HG02623 (cell line): ENCODE data around the gene KIF6.

Experiments
- ATAC-seq: cut with Tn5 transposase; IDR thresholded peaks from one replicate; pipeline ENCODE4 v1.9.1; 2021; ENCODE audit warnings: moderate library complexity; ENCODE audit not compliant: unreplicated experiment

KIF6 gene

GRCh38 chr6:39558591-39559190 is 166.5 kb downstream of the KIF6 start:
- no peak for ATAC-seq

- no peak for ATAC-seq
These were observed 167.1 kb downstream of the KIF6 start for GRCh38 chr6:39558079-39558478.

- no peak for ATAC-seq
These were observed 170.1 kb downstream of the KIF6 start for GRCh38 chr6:39555136-39555535.

- no peak for ATAC-seq
These were observed 171.1 kb downstream of the KIF6 start for GRCh38 chr6:39553860-39554802.

- no peak for ATAC-seq
These were observed 172.2 kb downstream of the KIF6 start for GRCh38 chr6:39553029-39553428.

- no peak for ATAC-seq
These were observed 175.0 kb downstream of the KIF6 start for GRCh38 chr6:39550191-39550590.

- no peak for ATAC-seq
These were observed 178.5 kb downstream of the KIF6 start for GRCh38 chr6:39546731-39547130.

GRCh38 chr6:39543950-39544349 is 181.3 kb downstream of the KIF6 start:
- no peak for ATAC-seq

GRCh38 chr6:39543095-39543494 is 182.1 kb downstream of the KIF6 start:
- no peak for ATAC-seq

GRCh38 chr6:39540454-39540853 is 184.8 kb downstream of the KIF6 start:
- no peak for ATAC-seq

GRCh38 chr6:39530201-39530759 is 194.9 kb downstream of the KIF6 start:
- peak; percentile 98 for ATAC-seq

GRCh38 chr6:39527792-39528564 is 197.2 kb downstream of the KIF6 start:
- ATAC-seq = no peak

- ATAC-seq = no peak
These were observed 201.2 kb downstream of the KIF6 start for GRCh38 chr6:39524007-39524406.

- no peak for ATAC-seq
These were observed 203.2 kb downstream of the KIF6 start for GRCh38 chr6:39521958-39522357.

GRCh38 chr6:39520916-39521315 is 204.3 kb downstream of the KIF6 start:
- no peak for ATAC-seq

- no peak for ATAC-seq
These were observed 204.8 kb downstream of the KIF6 start for GRCh38 chr6:39520411-39520810.

GRCh38 chr6:39518221-39518620 is 207.0 kb downstream of the KIF6 start:
- no peak for ATAC-seq

GRCh38 chr6:39517756-39518155 is 207.5 kb downstream of the KIF6 start:
- ATAC-seq = no peak

GRCh38 chr6:39516471-39516870 is 208.7 kb downstream of the KIF6 start:
- no peak for ATAC-seq

- ATAC-seq = no peak
These were observed 209.7 kb downstream of the KIF6 start for GRCh38 chr6:39515471-39515870.

GRCh38 chr6:39515006-39515405 is 210.2 kb downstream of the KIF6 start:
- no peak for ATAC-seq
